Endothelial cell of umbilical vein (primary cell): ENCODE data around the gene USP43. TPM values are rescaled to one million over a fixed set of nuclear protein-coding genes. Genes with fewer than 3 reads are reported as not detected.

Source experiments
- BruUV-seq: library from RNA; stranded (reverse); fragments of 400-500 nt; replicated peaks from 2 replicates; lab custom pipeline; 2021; lab: Mats Ljungman, UMichigan
- CTCF ChIA-PET: fragments of 300-600, 350-600 bp; sonication (Branson Sonifier 250); formaldehyde crosslinking; loops from one replicate; lab custom pipeline; 2021; ENCODE audit warnings: antibody characterized with exemption, inconsistent platforms; lab: Charles Lee
- POLR2A ChIA-PET: fragments of 300-600, 350-600 bp; sonication (Branson Sonifier 250); formaldehyde crosslinking; loops from one replicate; lab custom pipeline; 2021; ENCODE audit warnings: antibody characterized with exemption, inconsistent platforms; lab: Charles Lee
- DNase-seq: peaks from one replicate; pipeline ENCODE4 v3.0.0-alpha.2; 2011; ENCODE audit warnings: low read depth, low spot score
- FAIRE-seq: peaks from 2 replicates; lab custom pipeline; 2011; peaks lifted over from hg19 to GRCh38; lab: Jason Lieb, UNC
- H2AFZ ChIP-seq: 2 replicates; pipeline ENCODE4 v1.6.0; 2012; ENCODE audit warnings: low read depth, low read length, control low read depth, inconsistent platforms
- H3K27ac ChIP-seq: 2 replicates; pipeline ENCODE4 v1.5.1; 2011; ENCODE audit warnings: low read depth, mild to moderate bottlenecking, control low read depth, low read length, moderate library complexity; ENCODE audit not compliant: insufficient read depth
- H3K27me3 ChIP-seq, 2 experiments: 2 replicates each; pipeline versions ENCODE4 v1.6.0 to v1.6.1; 2011; ENCODE audit warnings: low read length in 2 of 2, mixed read lengths in 1 of 2; ENCODE audit not compliant: control insufficient read depth in 2 of 2, insufficient read depth in 2 of 2
- H3K36me3 ChIP-seq, 2 experiments: 2 replicates in 1 of 2; 3 replicates in 1 of 2; pipeline ENCODE4 v1.5.1; 2011; ENCODE audit warnings: low read length in 2 of 2, mild to moderate bottlenecking in 1 of 2, moderate library complexity in 1 of 2; ENCODE audit not compliant: control insufficient read depth in 2 of 2, insufficient read depth in 2 of 2; ENCODE audit errors: extremely low read depth in 1 of 2
- H3K4me1 ChIP-seq: 3 replicates; pipeline ENCODE4 v1.5.1; 2011; ENCODE audit warnings: mild to moderate bottlenecking, low read length; ENCODE audit not compliant: control insufficient read depth, insufficient read depth; ENCODE audit errors: extremely low read depth
- H3K4me2 ChIP-seq: 2 replicates; pipeline ENCODE4 v1.6.1; 2011; ENCODE audit warnings: low read length, control low read depth, mixed read lengths; ENCODE audit not compliant: insufficient read depth
- H3K4me3 ChIP-seq, 3 experiments: fragments of 200-600 bp in 1 of 3; sonication (generic), shearing (Covaris generic) in 1 of 3; replicated peaks in 1 of 3; 2 replicates each; pipeline ENCODE4 v1.5.1; 2011 to 2016; ENCODE audit warnings: control low read depth in 3 of 3, low read length in 3 of 3, mild to moderate bottlenecking in 2 of 3, inconsistent platforms in 1 of 3, low read depth in 1 of 3, moderate library complexity in 1 of 3; ENCODE audit not compliant: insufficient read depth in 1 of 3
- H3K79me2 ChIP-seq: 2 replicates; pipeline ENCODE4 v1.6.0; 2012; ENCODE audit warnings: low read length, inconsistent platforms; ENCODE audit not compliant: control insufficient read depth, insufficient read depth
- H3K9ac ChIP-seq: replicated peaks from 2 replicates; pipeline ENCODE3; 2011; ENCODE audit warnings: low read length, control low read depth; ENCODE audit not compliant: insufficient read depth; ENCODE audit errors: extremely low read depth
- H3K9me1 ChIP-seq: replicated peaks from 3 replicates; pipeline ENCODE4 v1.6.0; 2011; ENCODE audit warnings: mild to moderate bottlenecking, low read length; ENCODE audit not compliant: control insufficient read depth, insufficient read depth; ENCODE audit errors: extremely low read depth
- H3K9me3 ChIP-seq: replicated peaks from 2 replicates; pipeline ENCODE4 v1.5.1; 2012; ENCODE audit warnings: low read length, inconsistent platforms; ENCODE audit not compliant: control insufficient read depth, insufficient read depth
- H4K20me1 ChIP-seq: replicated peaks from 2 replicates; pipeline ENCODE3; 2011; ENCODE audit warnings: mild to moderate bottlenecking, low read length; ENCODE audit not compliant: control insufficient read depth, insufficient read depth; ENCODE audit errors: extremely low read depth
- EZH2 ChIP-seq: IDR thresholded peaks from 2 replicates; pipeline ENCODE4 v1.6.1; 2012; ENCODE audit warnings: borderline replicate concordance, low read depth, mild to moderate bottlenecking, moderate library complexity, low read length, inconsistent platforms; ENCODE audit not compliant: severe bottlenecking
- FOS ChIP-seq: IDR thresholded peaks from 2 replicates; pipeline ENCODE4 v1.6.1; 2011; ENCODE audit warnings: mild to moderate bottlenecking, low read length, moderate library complexity, borderline replicate concordance; ENCODE audit not compliant: insufficient read depth
- GATA2 ChIP-seq: IDR thresholded peaks from 2 replicates; pipeline ENCODE4 v1.7.0; 2011; ENCODE audit warnings: low read depth, mild to moderate bottlenecking, moderate library complexity, mixed read lengths, low read length; ENCODE audit not compliant: insufficient read length, insufficient read depth
- JUN ChIP-seq: IDR thresholded peaks from 2 replicates; pipeline ENCODE4 v1.6.1; 2011; ENCODE audit warnings: borderline replicate concordance, low read depth; ENCODE audit not compliant: insufficient read length, insufficient read depth
- MYC ChIP-seq: IDR thresholded peaks from one replicate; pipeline ENCODE4 v1.6.1; 2011; ENCODE audit warnings: mild to moderate bottlenecking, low read depth, low read length
- POLR2A ChIP-seq: IDR thresholded peaks from 2 replicates; pipeline ENCODE4 v1.6.1; 2012; ENCODE audit warnings: low read depth, mild to moderate bottlenecking, control low read depth, low read length
- dilution Hi-C: fragments of 300-500 bp; cut with MboI; formaldehyde crosslinking; loops from one replicate; pipeline ENCODE4 v1.15.0; 2019; ENCODE audit warnings: low sequenced_read_pairs; ENCODE audit not compliant: extremely low pct_ligation_motif_present
- intact Hi-C: fragments of 100-400 bp; cut with micrococcal nuclease; formaldehyde crosslinking; loops from one replicate; pipeline ENCODE4 v1.10.0; 2022
- polyA plus RNA-seq, 4 experiments: library from polyadenylated mRNA; depleted of rRNA in 3 of 4; stranded (reverse) in 3 of 4; unstranded in 1 of 4; fragments of >200 nt; gene quantifications; 2 replicates each; pipeline versions ENCODE4 v1.2.1 to v1.2.3, GENCODE V29; 2011 to 2012; ENCODE audit warnings: missing spikeins in 1 of 4
- total RNA-seq: library from RNA; stranded (reverse); gene quantifications from 2 replicates; pipeline ENCODE4 v1.2.3, GENCODE V29; 2021
- TF ChIP-seq, protein P1 (sequence below), 2 donors: IDR thresholded peaks; 1 replicate in 1 of 2; 2 replicates in 1 of 2; pipeline ENCODE4 v1.5.1; 2011; ENCODE audit warnings: low read length in 2 of 2, mild to moderate bottlenecking in 2 of 2, moderate library complexity in 2 of 2, control low read depth in 1 of 2, inconsistent platforms in 1 of 2, low read depth in 1 of 2; ENCODE audit not compliant: insufficient read depth in 1 of 2; ENCODE audit errors: extremely low read depth in 1 of 2
- TF ChIP-seq, protein P2 (sequence below): IDR thresholded peaks from 2 replicates; pipeline ENCODE4 v1.6.1; 2011; ENCODE audit not compliant: insufficient read depth, insufficient read length

USP43 gene
- total and polyA plus RNA-seq, 2 donors (not counting 3 experiments of a cell fraction or from before 2014, with no cell fraction given): 0.01 TPM; not detected in 1

GRCh38 chr17:9628509-9628908 lies 16.8 kb upstream of the USP43 start:
- no TSS peak for BruUV-seq
- dilution Hi-C loops (no loop called here), intact Hi-C loops (no loop called here)
- ChIA-PET POLR2A (no interaction called here), CTCF (no interaction called here)
- no peaks in the 10 kb centered on the region for H3K79me2 ChIP-seq
- no peaks in the 10 kb centered on the region for H3K9me1 ChIP-seq
- H3K4me1 ChIP-seq: no peaks in the 10 kb centered on the region
- no peak for DNase-seq
- FAIRE-seq: no peak
- H2AFZ ChIP-seq: no peak overlapping the region
- no peak overlapping the region for H3K27ac ChIP-seq
- H3K4me3 ChIP-seq: no peak overlapping the region
- H3K27me3 ChIP-seq: no peaks in the 10 kb centered on the region
- H3K36me3 ChIP-seq: no peaks in the 10 kb centered on the region
- no peaks in the 10 kb centered on the region for H4K20me1 ChIP-seq
- no peak overlapping the region for H3K9ac ChIP-seq
- H3K9me3 ChIP-seq: peaks cover 2% of the 10 kb centered on the region
- H3K4me2 ChIP-seq: no peak overlapping the region
- TF ChIP-seq JUN (no peak), MYC (no peak), FOS (no peak), EZH2 (no peak), GATA2 (no peak), POLR2A (no peak)
- TF ChIP-seq, protein P1, sequence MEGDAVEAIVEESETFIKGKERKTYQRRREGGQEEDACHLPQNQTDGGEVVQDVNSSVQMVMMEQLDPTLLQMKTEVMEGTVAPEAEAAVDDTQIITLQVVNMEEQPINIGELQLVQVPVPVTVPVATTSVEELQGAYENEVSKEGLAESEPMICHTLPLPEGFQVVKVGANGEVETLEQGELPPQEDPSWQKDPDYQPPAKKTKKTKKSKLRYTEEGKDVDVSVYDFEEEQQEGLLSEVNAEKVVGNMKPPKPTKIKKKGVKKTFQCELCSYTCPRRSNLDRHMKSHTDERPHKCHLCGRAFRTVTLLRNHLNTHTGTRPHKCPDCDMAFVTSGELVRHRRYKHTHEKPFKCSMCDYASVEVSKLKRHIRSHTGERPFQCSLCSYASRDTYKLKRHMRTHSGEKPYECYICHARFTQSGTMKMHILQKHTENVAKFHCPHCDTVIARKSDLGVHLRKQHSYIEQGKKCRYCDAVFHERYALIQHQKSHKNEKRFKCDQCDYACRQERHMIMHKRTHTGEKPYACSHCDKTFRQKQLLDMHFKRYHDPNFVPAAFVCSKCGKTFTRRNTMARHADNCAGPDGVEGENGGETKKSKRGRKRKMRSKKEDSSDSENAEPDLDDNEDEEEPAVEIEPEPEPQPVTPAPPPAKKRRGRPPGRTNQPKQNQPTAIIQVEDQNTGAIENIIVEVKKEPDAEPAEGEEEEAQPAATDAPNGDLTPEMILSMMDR (IDR thresholded peaks at IDR 0.05; ENCODE audit: extremely low read depth in 1 of 2, insufficient read depth in 1 of 2, low read depth in 1 of 2, low read length in 2 of 2): no peak
- TF ChIP-seq, protein P2, sequence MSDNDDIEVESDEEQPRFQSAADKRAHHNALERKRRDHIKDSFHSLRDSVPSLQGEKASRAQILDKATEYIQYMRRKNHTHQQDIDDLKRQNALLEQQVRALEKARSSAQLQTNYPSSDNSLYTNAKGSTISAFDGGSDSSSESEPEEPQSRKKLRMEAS: no peak
